Osteocyte (in vitro differentiated cells): ENCODE data around the gene FAXDC2. TPM values are rescaled to one million over a fixed set of nuclear protein-coding genes. Genes with fewer than 3 reads are reported as not detected.

Source experiments
- DNase-seq: peaks from one replicate; pipeline ENCODE4 v3.0.0; 2021; ENCODE audit warnings: mixed read lengths; ENCODE audit not compliant: unreplicated experiment; ENCODE audit errors: extremely low spot score
- H3K27ac Mint-ChIP-seq: one replicate; pipeline ENCODE4 v1.8.0; 2021; ENCODE audit warnings: mild to moderate bottlenecking, mixed read lengths; ENCODE audit not compliant: unreplicated experiment
- H3K27me3 Mint-ChIP-seq: one replicate; pipeline ENCODE4 v1.8.0; 2021; ENCODE audit warnings: mixed read lengths; ENCODE audit not compliant: unreplicated experiment
- H3K36me3 Mint-ChIP-seq: one replicate; pipeline ENCODE4 v1.8.0; 2021; ENCODE audit warnings: mixed read lengths; ENCODE audit not compliant: unreplicated experiment
- H3K4me1 Mint-ChIP-seq: one replicate; pipeline ENCODE4 v1.8.0; 2021; ENCODE audit warnings: mixed read lengths; ENCODE audit not compliant: unreplicated experiment
- H3K4me3 Mint-ChIP-seq: one replicate; pipeline ENCODE4 v1.8.0; 2021; ENCODE audit warnings: mild to moderate bottlenecking, moderate library complexity, mixed read lengths; ENCODE audit not compliant: unreplicated experiment
- H3K9me3 Mint-ChIP-seq: one replicate; pipeline ENCODE4 v1.8.0; 2021; ENCODE audit warnings: mixed read lengths; ENCODE audit not compliant: unreplicated experiment
- total RNA-seq: library from RNA; stranded (reverse); gene quantifications from 2 replicates; pipeline ENCODE4 v1.2.1, GENCODE V29; 2021
- TF ChIP-seq, protein P1 (sequence below): fragments of 200-600 bp; sonication (generic); IDR thresholded peaks from 2 replicates; pipeline ENCODE4 v1.5.0; 2021; ENCODE audit warnings: antibody characterized with exemption, mild to moderate bottlenecking, moderate library complexity

Gene FAXDC2
- total RNA-seq, 1 donor from 2014 or later: 25.7 TPM

GRCh38 chr5:154815684-154816247 is 34.6 kb downstream of the FAXDC2 start:
- peak overlapping the region; percentile 16 for H3K27ac Mint-ChIP-seq
- no peaks in the 10 kb centered on the region for H3K27me3 Mint-ChIP-seq
- H3K4me1 Mint-ChIP-seq: no peaks in the 10 kb centered on the region
- DNase-seq: no peak
- no peak overlapping the region for H3K4me3 Mint-ChIP-seq
- peaks cover 64% of the 10 kb centered on the region for H3K36me3 Mint-ChIP-seq
- TF ChIP-seq, protein P1, sequence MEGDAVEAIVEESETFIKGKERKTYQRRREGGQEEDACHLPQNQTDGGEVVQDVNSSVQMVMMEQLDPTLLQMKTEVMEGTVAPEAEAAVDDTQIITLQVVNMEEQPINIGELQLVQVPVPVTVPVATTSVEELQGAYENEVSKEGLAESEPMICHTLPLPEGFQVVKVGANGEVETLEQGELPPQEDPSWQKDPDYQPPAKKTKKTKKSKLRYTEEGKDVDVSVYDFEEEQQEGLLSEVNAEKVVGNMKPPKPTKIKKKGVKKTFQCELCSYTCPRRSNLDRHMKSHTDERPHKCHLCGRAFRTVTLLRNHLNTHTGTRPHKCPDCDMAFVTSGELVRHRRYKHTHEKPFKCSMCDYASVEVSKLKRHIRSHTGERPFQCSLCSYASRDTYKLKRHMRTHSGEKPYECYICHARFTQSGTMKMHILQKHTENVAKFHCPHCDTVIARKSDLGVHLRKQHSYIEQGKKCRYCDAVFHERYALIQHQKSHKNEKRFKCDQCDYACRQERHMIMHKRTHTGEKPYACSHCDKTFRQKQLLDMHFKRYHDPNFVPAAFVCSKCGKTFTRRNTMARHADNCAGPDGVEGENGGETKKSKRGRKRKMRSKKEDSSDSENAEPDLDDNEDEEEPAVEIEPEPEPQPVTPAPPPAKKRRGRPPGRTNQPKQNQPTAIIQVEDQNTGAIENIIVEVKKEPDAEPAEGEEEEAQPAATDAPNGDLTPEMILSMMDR: no peak
- no peaks in the 10 kb centered on the region for H3K9me3 Mint-ChIP-seq

GRCh38 chr5:154815025-154815424 is 35.4 kb downstream of the FAXDC2 start:
- DNase-seq: no peak
- TF ChIP-seq, protein P1: no peak
- Mint-ChIP-seq H3K36me3 (peaks cover 61% of the 10 kb centered on the region), H3K9me3 (no peaks in the 10 kb centered on the region), H3K27me3 (no peaks in the 10 kb centered on the region), H3K4me1 (no peaks in the 10 kb centered on the region), H3K4me3 (no peak overlapping the region), H3K27ac (no peak overlapping the region)

GRCh38 chr5:154813736-154814135 is 36.7 kb downstream of the FAXDC2 start:
- Mint-ChIP-seq H3K27ac (peak overlapping the region; percentile 41), H3K4me3 (no peak overlapping the region), H3K9me3 (no peaks in the 10 kb centered on the region), H3K4me1 (no peaks in the 10 kb centered on the region), H3K27me3 (no peaks in the 10 kb centered on the region), H3K36me3 (peaks cover 58% of the 10 kb centered on the region)
- no peak for DNase-seq
- TF ChIP-seq, protein P1: no peak

GRCh38 chr5:154813158-154813557 is 37.2 kb downstream of the FAXDC2 start:
- Mint-ChIP-seq H3K27me3 (no peaks in the 10 kb centered on the region), H3K9me3 (no peaks in the 10 kb centered on the region), H3K36me3 (peaks cover 62% of the 10 kb centered on the region), H3K27ac (no peak overlapping the region), H3K4me3 (no peak overlapping the region), H3K4me1 (no peaks in the 10 kb centered on the region)
- TF ChIP-seq, protein P1: no peak
- DNase-seq: no peak

DNA sequence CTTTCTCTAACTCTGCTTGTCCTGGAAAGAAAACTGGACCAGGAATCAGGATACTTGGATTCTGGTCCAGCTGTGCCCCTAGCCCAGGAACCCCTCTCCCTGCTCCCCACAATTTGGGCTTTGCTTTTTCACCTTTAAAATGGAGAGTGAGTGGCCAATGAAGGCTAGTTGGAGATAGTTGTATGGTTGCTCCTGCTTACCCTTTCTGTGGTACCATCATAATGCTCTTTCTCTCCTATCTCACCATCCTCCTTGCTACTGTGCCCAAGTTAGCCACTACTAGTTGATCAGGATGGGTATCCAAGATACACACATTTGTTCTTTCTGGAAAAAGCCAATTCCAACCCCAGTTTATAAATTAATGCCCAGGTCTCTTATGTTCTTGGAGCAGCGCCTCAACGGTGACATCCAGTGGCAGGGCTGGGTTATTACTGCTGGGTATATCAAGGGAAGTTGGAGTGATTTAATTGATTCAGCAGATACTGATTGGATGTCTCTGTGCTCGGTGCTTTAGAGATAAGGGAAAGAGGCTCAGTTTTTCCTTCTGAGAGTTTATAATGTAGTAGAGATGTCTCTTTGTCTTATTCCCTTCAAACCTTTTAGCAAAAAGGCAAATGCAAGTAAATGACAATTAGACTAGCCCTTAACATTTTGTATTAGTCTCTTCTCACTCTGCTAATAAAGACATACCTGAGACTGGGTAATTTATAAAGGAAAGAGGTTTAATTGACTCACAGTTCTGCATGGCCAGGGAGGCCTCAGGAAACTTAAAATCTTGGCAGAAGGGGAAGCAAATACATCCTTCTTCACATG is 38.5 kb downstream of the FAXDC2 start:
- Mint-ChIP-seq H3K36me3 (peaks cover 61% of the 10 kb centered on the region), H3K27me3 (no peaks in the 10 kb centered on the region), H3K4me3 (no peak overlapping the region), H3K4me1 (no peaks in the 10 kb centered on the region), H3K27ac (peak overlapping the region; percentile 4), H3K9me3 (no peaks in the 10 kb centered on the region)
- TF ChIP-seq, protein P1: peak; percentile 89
- no peak for DNase-seq
